GM10248 (cell line): ENCODE measurements around the gene AURKA.

ENCODE experiments used
- CTCF ChIA-PET: fragments of 300-600 bp; sonication (Branson Sonifier 250); formaldehyde crosslinking; extraction: SDS; loops from one replicate; lab custom pipeline; 2021; ENCODE audit warnings: antibody characterized with exemption; lab: Yijun Ruan, JAX
- POLR2A ChIA-PET: fragments of 350-650 bp; sonication (Branson Sonifier 250); formaldehyde crosslinking; extraction: SDS; loops from one replicate; lab custom pipeline; 2020; ENCODE audit warnings: antibody characterized with exemption; lab: Yijun Ruan, JAX
- DNase-seq: peaks from one replicate; pipeline ENCODE4 v3.0.0; 2012; ENCODE audit errors: extremely low spot score
- CTCF ChIP-seq: IDR thresholded peaks from 2 replicates; pipeline ENCODE4 v1.5.1; 2012; ENCODE audit warnings: mild to moderate bottlenecking, low read depth; ENCODE audit errors: extremely low read depth, missing control alignments, control extremely low read depth

Gene AURKA

DNA sequence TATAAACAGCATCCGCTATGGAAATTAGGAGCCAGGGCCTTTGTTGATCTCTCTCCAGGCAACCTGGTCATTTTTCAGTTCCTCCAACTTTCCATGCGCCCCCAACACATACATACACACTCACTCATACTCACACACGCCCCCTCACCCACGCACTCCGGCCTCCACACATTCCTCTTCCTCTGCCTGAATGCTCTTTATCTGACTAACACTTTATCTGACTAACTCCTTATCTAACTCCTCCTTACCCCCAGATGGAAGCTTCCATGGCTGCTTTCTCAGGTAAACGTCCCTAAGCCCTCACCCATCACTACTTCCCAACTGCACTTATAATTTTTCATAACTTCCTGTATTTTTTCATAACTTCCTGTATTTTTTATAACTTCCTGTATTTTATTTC is 37.5 kb upstream of the AURKA start:
- CTCF ChIA-PET: interaction anchor here (1.0 to 1.8 kb wide), 4 partner anchors 14 to 23 kb away, joined by 4 to 9 read pairs (median 6); partner anchors contain the start of gene CASS4
- no peak for DNase-seq
- POLR2A ChIA-PET: no interaction called here
- TF ChIP-seq CTCF: no peak

GRCh38 chr20:56428881-56429280 is 36.9 kb upstream of the AURKA start:
- ChIA-PET POLR2A (interaction anchor here (1.1 to 1.5 kb wide), 2 partner anchors 11 to 17 kb away, joined by 5 to 6 read pairs; partner anchors contain the start of gene CASS4), CTCF (interaction anchor here (1.2 to 1.8 kb wide), 6 partner anchors 10 to 37 kb away, joined by 4 to 9 read pairs (median 6); partner anchors contain the start of genes AURKA, CASS4 and CSTF1)
- no peak for DNase-seq
- no peak for TF ChIP-seq CTCF

DNA sequence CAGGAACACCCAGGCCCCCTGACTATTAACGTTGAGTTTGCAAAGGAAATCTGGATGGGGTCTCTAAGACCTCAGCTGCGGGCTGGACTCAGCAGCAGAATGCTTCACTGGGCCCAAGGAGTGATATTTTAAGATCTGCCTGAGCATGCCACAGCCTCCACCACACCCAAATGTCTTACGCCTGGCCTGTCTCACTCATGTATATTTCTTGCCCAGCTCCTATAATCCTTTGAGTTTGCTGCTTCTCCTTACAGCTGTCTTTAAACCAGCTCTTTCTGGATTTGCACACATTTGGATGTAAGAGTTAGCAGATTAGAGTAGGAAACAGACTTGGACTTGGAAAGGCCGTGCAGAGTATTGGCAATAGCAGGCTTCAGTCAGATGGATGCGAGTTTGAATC is 36.4 kb upstream of the AURKA start:
- ChIA-PET POLR2A (interaction anchor here (1.1 to 1.5 kb wide), 3 partner anchors 10 to 70 kb away, joined by 3 to 6 read pairs (median 5); partner anchors contain the start of genes CASS4 and FAM210B), CTCF (interaction anchor here (1.2 to 2.9 kb wide), 7 partner anchors 9 to 36 kb away, joined by 4 to 10 read pairs (median 7); partner anchors contain the start of genes AURKA, CASS4 and CSTF1)
- no peak for DNase-seq
- no peak for TF ChIP-seq CTCF

DNA sequence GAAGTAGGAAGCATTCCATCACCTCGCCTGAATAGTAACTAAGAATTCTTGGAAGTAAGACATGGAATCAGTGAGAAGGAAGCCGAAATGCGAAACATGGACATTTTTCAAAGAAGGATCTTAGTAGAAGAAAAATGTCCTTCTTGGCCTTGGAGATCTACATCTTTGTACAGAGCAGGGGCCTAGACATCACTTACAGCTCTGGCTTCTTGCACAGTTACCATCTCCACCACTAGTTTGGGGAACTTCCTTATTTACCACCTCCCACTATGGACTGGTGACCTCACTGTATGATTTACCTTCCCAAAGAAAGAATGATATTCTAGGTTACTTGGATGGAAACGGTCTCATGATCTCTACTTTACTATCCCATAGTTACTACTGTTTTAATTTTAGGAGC is 35.8 kb upstream of the AURKA start:
- ChIA-PET CTCF (interaction anchor here (1.3 to 2.9 kb wide), 7 partner anchors 9 to 33 kb away, joined by 3 to 10 read pairs (median 7); partner anchors contain the start of gene CASS4), POLR2A (interaction anchor here (1.1 to 1.5 kb wide), 3 partner anchors 9 to 69 kb away, joined by 3 to 6 read pairs (median 5); partner anchors contain the start of genes CASS4 and FAM210B)
- TF ChIP-seq CTCF: no peak
- DNase-seq: no peak

GRCh38 chr20:56426926-56427325 is 34.9 kb upstream of the AURKA start:
- ChIA-PET POLR2A (no interaction called here), CTCF (interaction anchor here (0.8 to 2.9 kb wide), 5 partner anchors 9 to 32 kb away, joined by 3 to 10 read pairs (median 3); partner anchors contain the start of gene CASS4)
- DNase-seq: no peak
- TF ChIP-seq CTCF: no peak

DNA sequence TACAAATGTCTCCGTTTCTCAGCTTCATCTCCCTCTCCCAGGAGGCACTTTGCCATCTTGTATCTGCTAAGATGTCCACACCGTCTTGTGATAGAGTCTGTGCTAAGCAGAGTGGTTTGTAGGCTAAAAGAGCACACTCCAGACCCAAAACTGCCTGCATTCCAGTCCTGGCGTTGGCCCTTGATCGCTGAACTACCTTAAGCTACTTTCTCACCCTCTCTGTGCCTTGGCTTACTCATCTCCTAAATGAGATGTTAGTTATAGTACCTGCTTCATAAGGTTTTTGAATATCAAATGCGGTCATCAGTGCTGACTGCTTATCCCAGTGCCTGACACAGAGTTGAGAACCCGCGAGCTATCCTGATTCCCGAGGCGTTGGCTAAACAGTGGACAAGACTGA is 34.0 kb upstream of the AURKA start:
- DNase-seq: no peak
- no peak for TF ChIP-seq CTCF
- ChIA-PET CTCF (interaction anchor here (1.0 to 3.3 kb wide), 6 partner anchors 8 to 31 kb away, joined by 3 to 10 read pairs (median 6); partner anchors contain the start of gene CASS4), POLR2A (no interaction called here)
